GM19328 (cell line): ENCODE results near the gene PXDC1.
"Not testable (repeated sequence)": the region's sequence is repeated elsewhere in the genome, so short reads cannot be mapped to it uniquely, and the experiment has no call there.

Experiments used
- ATAC-seq: cut with Tn5 transposase; IDR thresholded peaks from one replicate; pipeline ENCODE4 v1.9.1; 2021; ENCODE audit warnings: mild to moderate bottlenecking, moderate library complexity; ENCODE audit not compliant: unreplicated experiment

The PXDC1 gene

GRCh38 chr6:3764516-3765335, 13.2 kb upstream of the PXDC1 start:
- ATAC-seq: no peak

- ATAC-seq: no peak
Measured at GRCh38 chr6:3762852-3763251, 11.3 kb upstream of the PXDC1 start.

- ATAC-seq: no peak
Measured at GRCh38 chr6:3762359-3762758, 10.8 kb upstream of the PXDC1 start.

- ATAC-seq: no peak
Measured at GRCh38 chr6:3761989-3762270, 10.4 kb upstream of the PXDC1 start.

GRCh38 chr6:3759646-3760232, 8.2 kb upstream of the PXDC1 start:
- no peak for ATAC-seq

- ATAC-seq: no peak
Measured at GRCh38 chr6:3758842-3759144, 7.3 kb upstream of the PXDC1 start.

GRCh38 chr6:3757998-3758841, 6.7 kb upstream of the PXDC1 start:
- ATAC-seq: not testable (repeated sequence)

- no peak for ATAC-seq
Measured at GRCh38 chr6:3757241-3757641, 5.7 kb upstream of the PXDC1 start.

GRCh38 chr6:3756546-3756945, 5.0 kb upstream of the PXDC1 start:
- ATAC-seq: no peak

- no peak for ATAC-seq
Measured at GRCh38 chr6:3755637-3756545, 4.4 kb upstream of the PXDC1 start.

- no peak for ATAC-seq
Measured at GRCh38 chr6:3754776-3755175, 3.3 kb upstream of the PXDC1 start.

- ATAC-seq: not testable (repeated sequence)
Measured at GRCh38 chr6:3754032-3754725, 2.7 kb upstream of the PXDC1 start.

GRCh38 chr6:3753228-3753835, 1.8 kb upstream of the PXDC1 start:
- ATAC-seq: no peak

- no peak for ATAC-seq
Measured at GRCh38 chr6:3752531-3753227, 1.2 kb upstream of the PXDC1 start.

GRCh38 chr6:3751730-3752530, 417 bp upstream of the PXDC1 start:
- peak; percentile 51 for ATAC-seq

- no peak for ATAC-seq
Measured at GRCh38 chr6:3750317-3751076, 1.0 kb downstream of the PXDC1 start.

GRCh38 chr6:3749977-3750316, 1.6 kb downstream of the PXDC1 start:
- ATAC-seq: no peak
